A204.1 (cell line): ENCODE results near the gene MSRB3.
"Not testable (repeated sequence)": the region's sequence is repeated elsewhere in the genome, so short reads cannot be mapped to it uniquely, and the experiment has no call there.

Experiments used
- FAIRE-seq: peaks from 2 replicates; lab custom pipeline; 2012; peaks lifted over from hg19 to GRCh38; lab: Jason Lieb, UNC

MSRB3 gene

GRCh38 chr12:65278576-65279368 is at the start of gene MSRB3:
Gene MSRB3 (plus strand): TSS chr12:65278683. CDS start chr12:65308580, 29,897 bp downstream.
- FAIRE-seq = no peak

GRCh38 chr12:65229441-65229840 is 49.0 kb upstream of the MSRB3 start:
- no peak for FAIRE-seq

GRCh38 chr12:65232476-65233077 is 45.9 kb upstream of the MSRB3 start:
- peak; percentile 99 for FAIRE-seq

GRCh38 chr12:65237153-65237552 is 41.3 kb upstream of the MSRB3 start:
- FAIRE-seq = peak; percentile 86

GRCh38 chr12:65238609-65239008 is 39.9 kb upstream of the MSRB3 start:
- no peak for FAIRE-seq

- FAIRE-seq = no peak
These were observed 29.5 kb upstream of the MSRB3 start for GRCh38 chr12:65248656-65249633.

- FAIRE-seq = no peak
These were observed 26.0 kb upstream of the MSRB3 start for GRCh38 chr12:65252515-65252914.

GRCh38 chr12:65257986-65258385 is 20.5 kb upstream of the MSRB3 start:
- no peak for FAIRE-seq

GRCh38 chr12:65259501-65259900 is 19.0 kb upstream of the MSRB3 start:
- FAIRE-seq = no peak

GRCh38 chr12:65263777-65264176 is 14.7 kb upstream of the MSRB3 start:
- no peak for FAIRE-seq

- no peak for FAIRE-seq
These were observed 12.1 kb upstream of the MSRB3 start for GRCh38 chr12:65266408-65266807.

GRCh38 chr12:65269603-65270002 is 8.9 kb upstream of the MSRB3 start:
- no peak for FAIRE-seq

- no peak for FAIRE-seq
These were observed 3.7 kb upstream of the MSRB3 start for GRCh38 chr12:65274602-65275272.

- FAIRE-seq = no peak
These were observed 2.9 kb upstream of the MSRB3 start for GRCh38 chr12:65275627-65276026.

- no peak for FAIRE-seq
These were observed 1.5 kb upstream of the MSRB3 start for GRCh38 chr12:65276916-65277530.

GRCh38 chr12:65277994-65278575 is 398 bp upstream of the MSRB3 start:
- no peak for FAIRE-seq

GRCh38 chr12:65279369-65280112 is 1.1 kb downstream of the MSRB3 start:
- FAIRE-seq = peak; percentile 40

GRCh38 chr12:65280306-65280705 is 1.8 kb downstream of the MSRB3 start:
- FAIRE-seq = no peak

GRCh38 chr12:65282840-65283239 is 4.4 kb downstream of the MSRB3 start:
- peak; percentile 76 for FAIRE-seq

- not testable (repeated sequence) for FAIRE-seq
These were observed 7.0 kb downstream of the MSRB3 start for GRCh38 chr12:65285532-65285931.

GRCh38 chr12:65287426-65287825 is 8.9 kb downstream of the MSRB3 start:
- no peak for FAIRE-seq
